Ascending aorta (tissue), 2 donors: ENCODE data around the gene CASS4. TPM values are rescaled to one million over a fixed set of nuclear protein-coding genes. Genes with fewer than 3 reads are reported as not detected.
"Not testable (repeated sequence)": the region's sequence is repeated elsewhere in the genome, so short reads cannot be mapped to it uniquely, and the experiment has no call there.

Source experiments
- DNase-seq, 2 donors: peaks; one replicate each; pipeline ENCODE4 v3.0.0-alpha.2; 2019; ENCODE audit warnings: low spot score in 2 of 2
- H3K27ac ChIP-seq, 2 donors: fragments of 200-600 bp; sonication (generic); one replicate each; pipeline ENCODE4 v1.5.1; 2016 to 2017; ENCODE audit warnings: mild to moderate bottlenecking in 1 of 2
- H3K27me3 ChIP-seq: fragments of 200-600 bp; sonication (generic); one replicate; pipeline ENCODE4 v1.5.1; 2017
- H3K36me3 ChIP-seq, 2 donors: fragments of 200-600 bp; sonication (generic); one replicate each; pipeline ENCODE4 v1.5.1; 2016
- H3K4me1 ChIP-seq, 2 donors: fragments of 200-600 bp; sonication (generic); one replicate each; pipeline ENCODE4 v1.5.1; 2016 to 2017; ENCODE audit warnings: mild to moderate bottlenecking in 1 of 2
- H3K4me3 ChIP-seq, 2 donors: fragments of 200-600 bp; sonication (generic); one replicate each; pipeline ENCODE4 v1.5.1; 2016 to 2017; ENCODE audit warnings: mild to moderate bottlenecking in 1 of 2
- H3K9me3 ChIP-seq, 2 donors: fragments of 200-600 bp; sonication (generic); one replicate each; pipeline ENCODE4 v1.5.1; 2016
- CTCF ChIP-seq, 3 experiments: fragments of 200-600 bp in 2 of 3; fragments of 450-650 bp in 1 of 3; sonication (generic) in 2 of 3; IDR thresholded peaks; one replicate each; pipeline ENCODE4 v1.5.1; 2016 to 2019; ENCODE audit warnings: antibody characterized with exemption in 3 of 3, mild to moderate bottlenecking in 1 of 3, moderate library complexity in 1 of 3
- intact Hi-C: fragments of 100-400 bp; cut with DNase I; formaldehyde crosslinking; loops from one replicate; pipeline ENCODE4 v1.15.1; 2023
- total RNA-seq: library from RNA; depleted of rRNA; stranded (reverse); fragments of >200 nt; gene quantifications from one replicate; pipeline ENCODE4 v1.1.0, GENCODE V29; 2016

CASS4 gene
- total RNA-seq, 1 donor from 2014 or later, result 11.2 TPM

DNA sequence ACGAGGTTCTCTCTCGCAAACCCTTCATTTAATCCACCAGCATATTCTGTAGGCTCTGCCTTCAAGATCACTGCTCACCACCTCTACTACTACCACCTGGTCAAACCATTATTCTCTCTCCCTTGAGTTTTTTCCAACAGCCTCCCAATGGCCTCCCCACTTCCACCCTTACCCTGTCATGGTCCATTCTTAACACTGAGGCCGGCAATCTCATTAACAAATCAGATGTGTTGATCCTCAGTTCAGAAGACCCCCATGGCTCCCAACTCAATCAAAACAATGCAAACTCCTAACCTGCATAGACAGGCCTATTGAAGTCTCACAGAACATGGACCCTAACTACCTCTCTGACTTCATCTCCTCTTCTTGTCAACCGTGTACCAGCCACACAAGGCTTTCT lies 22.3 kb upstream of the CASS4 start:
- Histone ChIP-seq H3K9me3 (no peaks in the 10 kb centered on the region), H3K4me1 (peaks cover 0 to 17% of the 10 kb centered on the region in 2 donors), H3K27ac (no peak overlapping the region), H3K36me3 (no peaks in the 10 kb centered on the region), H3K4me3 (no peak overlapping the region), H3K27me3 (no peaks in the 10 kb centered on the region)
- DNase-seq, result no peak
- intact Hi-C loops, result loop anchor here (10.0 kb wide), 1 partner anchor 965 kb away; the partner anchor contains the start of gene RAE1
- no peak for TF ChIP-seq CTCF (IDR thresholded peaks at IDR 0.05)

DNA sequence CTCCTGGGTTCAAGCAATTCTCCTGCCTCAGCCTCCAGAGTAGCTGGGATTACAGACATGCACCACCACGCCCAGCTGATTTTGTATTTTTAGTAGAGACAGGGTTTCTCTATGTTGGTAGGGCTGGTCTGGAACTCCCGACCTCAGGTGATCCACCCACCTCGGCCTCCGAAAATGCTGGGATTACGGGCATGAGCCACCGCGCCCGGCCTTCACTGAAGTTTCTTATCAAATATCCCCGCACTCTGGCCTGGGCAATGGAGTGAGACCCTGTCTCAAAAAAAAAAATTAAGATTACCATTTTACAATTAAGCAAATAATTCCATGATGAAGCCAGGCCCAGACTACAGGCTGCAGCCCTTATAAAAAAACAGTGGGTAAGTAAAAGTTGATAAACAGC lies 21.7 kb upstream of the CASS4 start:
- intact Hi-C loops, result loop anchor here (10.0 kb wide), 1 partner anchor 964 kb away; the partner anchor contains the start of gene RAE1
- not testable (repeated sequence) for DNase-seq

GRCh38 chr20:56391037-56391436 lies 21.0 kb upstream of the CASS4 start:
- TF ChIP-seq CTCF (IDR thresholded peaks at IDR 0.05), result no peak
- no peaks in the 10 kb centered on the region for H3K9me3 ChIP-seq
- H3K4me1 ChIP-seq, result peaks cover 0 to 17% of the 10 kb centered on the region in 2 donors
- no peak overlapping the region for H3K27ac ChIP-seq
- intact Hi-C loops, result loop anchor here (10.0 kb wide), 1 partner anchor 964 kb away; the partner anchor contains the start of gene RAE1
- peaks cover 8 to 11% of the 10 kb centered on the region in 2 donors for H3K36me3 ChIP-seq
- no peak for DNase-seq
- no peaks in the 10 kb centered on the region for H3K27me3 ChIP-seq
- peak overlapping the region in 1 of 2 donors; percentile 78 for H3K4me3 ChIP-seq

More for the DNA sequence above, 21.7 kb upstream of the CASS4 start:
- peaks cover 0 to 17% of the 10 kb centered on the region in 2 donors for H3K4me1 ChIP-seq
- H3K36me3 ChIP-seq, H3K4me3 ChIP-seq, H3K27me3 ChIP-seq, H3K27ac ChIP-seq, H3K9me3 ChIP-seq: not testable (repeated sequence)

DNA sequence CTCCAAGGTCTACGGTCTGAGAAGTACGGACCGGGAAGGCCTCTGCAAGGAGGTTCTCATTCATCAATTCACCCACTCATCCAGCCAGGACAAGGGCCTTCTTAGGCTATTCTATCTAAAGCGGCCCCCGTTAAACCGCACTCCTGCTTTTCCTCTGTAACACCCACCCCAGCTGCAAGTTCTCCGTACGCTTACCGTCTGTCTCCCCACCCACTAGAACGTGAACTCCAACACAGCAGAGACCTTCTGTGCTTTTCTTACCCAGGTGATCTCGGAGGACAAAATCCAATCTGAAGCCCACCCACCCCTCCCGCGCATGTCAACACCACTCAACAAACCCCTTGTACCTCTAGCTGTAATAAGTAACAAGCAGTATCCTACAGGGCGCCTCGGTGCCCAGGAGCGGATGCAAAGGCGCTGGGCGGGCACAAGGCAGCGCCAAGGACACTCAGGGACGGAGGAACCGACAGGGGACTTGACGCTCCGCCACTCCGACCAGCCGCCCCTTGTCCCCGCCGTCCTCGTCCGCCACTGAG lies 20.4 kb upstream of the CASS4 start:
- Histone ChIP-seq H3K4me1 (peaks cover 0 to 17% of the 10 kb centered on the region in 2 donors), H3K36me3 (peaks cover 11 to 18% of the 10 kb centered on the region in 2 donors), H3K9me3 (no peaks in the 10 kb centered on the region), H3K4me3 (peak overlapping the region; percentile 63 to 78), H3K27me3 (no peaks in the 10 kb centered on the region), H3K27ac (peak overlapping the region; percentile 87 to 90)
- no peak for DNase-seq
- TF ChIP-seq CTCF (IDR thresholded peaks at IDR 0.05), result no peak
- intact Hi-C loops, result loop anchor here (1.0 to 10.0 kb wide), 3 partner anchors 33 to 963 kb away; partner anchors contain the start of genes FAM210B, RAE1 and RTF2

GRCh38 chr20:56392132-56392880 lies 19.8 kb upstream of the CASS4 start, which contains the start of the genes AURKA and CSTF1:
AURKA (minus strand) TSS chr20:56392215; CDS start chr20:56388197, 4,018 bp downstream.
CSTF1 (plus strand) TSS chr20:56392645; CDS start chr20:56395553, 2,908 bp downstream.
- H3K9me3 ChIP-seq, result no peaks in the 10 kb centered on the region
- peak within 1 kb of the TSS; percentile 87 to 90 for H3K27ac ChIP-seq
- peak; percentile 99 to 100 for DNase-seq
- no peaks in the 10 kb centered on the region for H3K27me3 ChIP-seq
- peaks cover 18 to 24% of the 10 kb centered on the region in 2 donors for H3K36me3 ChIP-seq
- no peak for TF ChIP-seq CTCF (IDR thresholded peaks at IDR 0.05)
- intact Hi-C loops, result loop anchor here (1.0 to 10.0 kb wide), 3 partner anchors 34 to 962 kb away; partner anchors contain the start of genes FAM210B, RAE1 and RTF2
- H3K4me3 ChIP-seq, result peak within 1 kb of the TSS; percentile 63 to 78
- H3K4me1 ChIP-seq, result peaks cover 0 to 17% of the 10 kb centered on the region in 2 donors
